ENCODE data around the gene ZNF76.
"Not testable (repeated sequence)": the region's sequence is repeated elsewhere in the genome, so short reads cannot be mapped to it uniquely, and the experiment has no call there.

Gene ZNF76

DNA sequence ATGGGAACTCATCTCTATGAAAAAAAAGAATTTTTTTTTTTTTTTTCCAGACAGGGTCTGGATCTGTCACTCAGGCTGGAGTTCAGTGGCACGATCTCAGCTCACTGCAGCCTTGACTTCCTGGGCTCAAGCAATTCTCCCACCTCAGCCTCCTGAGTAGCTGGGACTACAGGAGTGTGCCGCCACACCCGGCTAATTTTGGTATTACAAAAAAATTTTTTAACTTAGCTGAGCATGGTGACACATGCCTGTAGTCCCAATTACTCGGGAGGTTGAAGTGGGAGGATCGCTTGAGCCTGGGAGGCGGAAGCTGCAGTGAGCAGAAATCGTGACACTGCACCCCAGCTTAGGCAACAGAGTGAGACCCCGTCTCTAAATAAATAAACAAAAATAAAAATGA lies 45.6 kb downstream of the ZNF76 start:
- no peak for DNase-seq

DNA sequence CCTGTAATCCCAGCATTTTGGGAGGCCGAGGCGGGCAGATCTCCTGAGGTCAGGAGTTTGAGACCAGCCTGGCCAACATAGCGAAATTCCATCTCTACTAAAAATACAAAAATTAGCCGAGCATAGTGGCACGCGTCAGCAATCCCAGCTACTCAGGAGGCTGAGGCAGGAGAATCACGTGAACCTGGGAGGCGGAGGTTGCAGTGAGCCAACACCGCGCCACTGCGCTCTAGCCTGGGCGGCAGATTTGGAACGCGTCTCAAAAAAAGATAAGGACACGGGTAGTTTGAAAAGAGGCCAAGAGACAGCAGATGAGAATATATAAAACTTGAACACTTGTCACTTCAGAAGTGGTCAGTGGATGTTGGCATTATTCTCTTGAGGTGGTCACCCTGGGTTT lies 47.6 kb downstream of the ZNF76 start:
- DNase-seq: not testable (repeated sequence)

DNA sequence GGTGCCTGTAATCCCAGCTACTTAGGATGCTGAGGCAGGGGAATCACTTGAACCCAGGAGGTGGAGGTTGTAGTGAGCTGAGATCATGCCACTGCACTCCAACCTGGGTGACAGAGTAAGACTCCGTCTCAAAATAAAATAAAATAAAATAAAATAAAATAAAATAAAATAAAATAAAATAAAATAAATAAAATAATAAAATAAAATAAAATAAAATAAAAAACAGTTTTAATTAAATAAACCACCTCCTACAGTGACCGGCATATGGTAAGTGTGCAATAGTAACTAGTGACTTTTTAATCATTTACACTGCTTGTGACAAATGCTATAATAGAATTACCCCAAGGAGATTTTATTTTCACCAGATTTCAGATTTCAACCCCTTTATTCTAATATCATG lies 49.0 kb downstream of the ZNF76 start:
- not testable (repeated sequence) for DNase-seq

DNA sequence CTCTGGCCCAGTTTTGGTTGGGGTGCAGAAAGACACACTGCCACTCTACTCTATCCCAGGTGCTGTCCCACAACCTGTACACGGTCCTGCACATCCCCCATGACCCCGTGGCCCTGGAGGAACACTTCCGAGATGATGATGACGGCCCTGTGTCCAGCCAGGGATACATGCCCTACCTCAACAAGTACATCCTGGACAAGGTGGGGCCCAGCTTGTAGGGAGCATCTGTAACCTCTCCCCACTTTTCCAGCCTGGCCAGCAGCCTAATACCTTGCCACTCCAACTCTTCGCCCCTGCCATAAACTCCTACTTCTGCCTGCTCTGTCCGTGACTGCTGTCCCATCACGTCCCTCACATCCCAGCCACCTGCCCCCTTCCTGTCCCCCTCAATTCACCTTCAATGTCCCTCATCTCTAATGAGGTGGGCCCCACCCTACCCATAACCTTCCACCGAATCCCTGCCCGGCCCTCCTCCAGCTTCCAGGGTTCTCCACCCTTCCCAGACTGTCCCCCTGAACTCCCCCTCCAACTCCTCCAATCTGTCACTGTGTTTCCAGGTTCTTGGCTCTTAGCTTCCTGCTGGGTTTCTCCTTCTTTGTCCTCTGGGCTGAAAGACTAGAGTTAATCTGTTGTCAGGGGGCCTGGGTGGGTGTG lies 50.2 kb downstream of the ZNF76 start:
- no peak for DNase-seq

DNA sequence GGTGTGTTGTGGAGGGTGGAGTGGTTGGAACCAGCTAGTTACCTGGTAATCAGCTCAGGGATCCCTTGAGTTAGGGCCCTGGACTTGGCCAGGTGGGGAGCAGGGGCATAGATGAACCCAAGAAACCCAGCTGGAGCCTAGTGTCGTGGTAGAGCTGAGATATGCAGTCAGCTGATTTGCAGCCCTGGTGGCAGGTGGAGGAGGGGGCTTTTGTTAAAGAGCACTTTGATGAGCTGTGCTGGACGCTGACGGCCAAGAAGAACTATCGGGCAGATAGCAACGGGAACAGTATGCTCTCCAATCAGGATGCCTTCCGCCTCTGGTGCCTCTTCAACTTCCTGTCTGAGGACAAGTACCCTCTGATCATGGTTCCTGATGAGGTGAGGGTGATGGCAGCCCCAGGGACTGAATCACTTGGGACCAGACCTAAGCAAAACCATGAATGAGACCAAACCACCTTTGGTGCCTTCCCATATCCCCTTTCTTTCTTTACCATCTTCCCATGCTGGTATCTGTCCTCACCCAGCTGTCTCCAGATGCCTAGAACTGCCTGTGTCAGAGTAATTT lies 50.8 kb downstream of the ZNF76 start:
- no peak for DNase-seq

DNA sequence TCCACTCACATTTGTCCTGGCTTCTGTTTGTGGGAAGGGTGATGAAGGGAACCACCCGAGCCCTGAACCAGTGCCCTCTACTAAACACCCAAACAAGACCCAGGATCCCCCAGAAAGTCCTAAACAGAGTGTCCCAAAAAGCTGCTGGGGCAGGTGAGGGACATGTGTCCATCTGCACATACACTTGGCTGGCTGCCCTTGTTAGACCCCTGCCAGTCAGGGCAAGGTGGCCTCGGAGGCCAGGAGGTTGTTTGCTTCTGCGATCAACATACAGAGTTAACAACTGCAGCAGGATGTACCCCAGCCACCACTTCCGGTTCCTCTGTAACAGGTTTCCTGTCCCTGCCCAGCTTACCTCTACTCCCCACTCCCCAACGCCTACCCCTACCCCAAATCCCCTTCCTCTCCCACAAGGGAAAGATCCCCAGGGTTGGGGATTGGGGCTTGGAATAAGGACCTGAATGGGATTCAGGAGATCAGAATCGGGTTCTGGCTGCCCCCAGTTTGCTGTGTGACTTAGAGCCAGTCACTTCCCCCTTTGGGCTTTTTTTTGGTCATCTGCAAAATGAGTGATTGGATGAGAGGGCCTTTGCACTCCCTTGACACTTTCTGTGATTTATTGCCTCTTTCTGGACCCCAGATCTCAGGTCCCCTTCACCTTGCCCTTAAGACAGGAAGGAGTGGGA lies 52.0 kb downstream of the ZNF76 start:
- DNase-seq: no peak

DNA sequence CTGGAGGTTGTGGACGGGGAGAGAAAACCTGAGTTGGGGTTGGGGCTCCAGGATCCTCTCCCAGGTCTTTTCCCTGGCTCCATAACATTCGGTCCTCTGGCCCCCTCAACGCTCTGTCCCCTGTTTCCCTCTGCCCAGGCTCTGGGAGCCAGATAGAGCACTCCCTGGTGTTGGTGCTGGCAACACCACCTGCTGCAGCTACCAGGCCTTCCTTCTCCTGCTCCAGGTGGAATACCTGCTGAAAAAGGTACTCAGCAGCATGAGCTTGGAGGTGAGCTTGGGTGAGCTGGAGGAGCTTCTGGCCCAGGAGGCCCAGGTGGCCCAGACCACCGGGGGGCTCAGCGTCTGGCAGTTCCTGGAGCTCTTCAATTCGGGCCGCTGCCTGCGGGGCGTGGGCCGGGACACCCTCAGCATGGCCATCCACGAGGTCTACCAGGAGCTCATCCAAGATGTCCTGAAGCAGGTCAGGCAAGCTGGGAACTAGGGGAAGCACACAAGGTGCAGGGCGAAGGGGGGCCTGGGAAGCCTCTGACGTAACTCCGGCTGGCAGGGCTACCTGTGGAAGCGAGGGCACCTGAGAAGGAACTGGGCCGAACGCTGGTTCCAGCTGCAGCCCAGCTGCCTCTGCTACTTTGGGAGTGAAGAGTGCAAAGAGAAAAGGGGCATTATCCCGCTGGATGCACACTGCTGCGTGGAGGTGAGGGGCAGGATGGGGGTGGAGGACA lies 52.7 kb downstream of the ZNF76 start:
- DNase-seq: no peak

DNA sequence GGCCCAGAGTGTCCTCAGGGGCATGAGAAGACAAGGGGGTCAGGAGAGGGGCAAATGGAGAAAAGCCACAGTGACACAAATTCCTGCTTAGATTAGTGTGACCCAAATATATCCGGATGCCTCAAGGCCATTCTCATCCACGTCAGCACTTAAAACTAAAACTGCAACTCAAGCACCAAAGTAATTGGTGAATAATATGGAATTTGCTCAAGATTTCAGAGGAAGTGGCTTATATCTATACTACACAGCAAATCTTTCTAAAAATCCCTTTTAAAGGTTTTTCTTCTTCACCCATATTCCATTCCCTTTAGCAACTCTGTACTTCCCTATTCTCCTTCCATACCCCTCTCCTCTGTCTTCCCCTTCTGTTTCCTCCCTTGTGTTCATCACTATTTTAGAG lies 53.3 kb downstream of the ZNF76 start:
- no peak for DNase-seq

DNA sequence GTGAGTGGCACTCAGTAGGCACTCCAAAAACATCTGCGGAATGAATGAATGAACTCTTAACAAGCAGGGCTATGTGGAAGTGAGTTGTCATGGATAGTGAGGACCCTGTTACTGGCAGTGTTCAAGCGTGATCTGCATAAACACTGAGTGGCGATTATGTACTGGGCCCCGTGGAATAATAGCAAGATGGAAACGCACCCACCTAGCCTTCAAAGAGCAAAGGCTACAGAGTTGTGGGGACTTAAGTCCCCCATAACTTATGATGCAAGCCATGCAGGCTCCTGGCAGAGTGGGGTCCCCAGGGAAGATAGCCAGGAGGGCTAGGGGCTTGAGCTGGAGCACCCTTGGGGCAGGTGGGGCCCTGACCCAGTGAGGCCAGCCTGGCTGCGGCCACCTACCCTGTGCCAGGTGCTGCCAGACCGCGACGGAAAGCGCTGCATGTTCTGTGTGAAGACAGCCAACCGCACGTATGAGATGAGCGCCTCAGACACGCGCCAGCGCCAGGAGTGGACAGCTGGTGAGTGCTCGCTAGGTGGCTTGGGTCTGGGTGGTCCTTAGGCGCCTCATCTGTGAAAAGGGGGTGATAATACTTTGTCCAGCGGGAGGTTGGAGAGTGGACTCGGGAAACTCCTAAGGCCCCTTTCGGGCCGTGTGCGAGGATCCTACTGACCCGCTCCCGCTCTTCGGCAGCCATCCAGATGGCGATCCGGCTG lies 58.1 kb downstream of the ZNF76 start:
- DNase-seq: no peak

DNA sequence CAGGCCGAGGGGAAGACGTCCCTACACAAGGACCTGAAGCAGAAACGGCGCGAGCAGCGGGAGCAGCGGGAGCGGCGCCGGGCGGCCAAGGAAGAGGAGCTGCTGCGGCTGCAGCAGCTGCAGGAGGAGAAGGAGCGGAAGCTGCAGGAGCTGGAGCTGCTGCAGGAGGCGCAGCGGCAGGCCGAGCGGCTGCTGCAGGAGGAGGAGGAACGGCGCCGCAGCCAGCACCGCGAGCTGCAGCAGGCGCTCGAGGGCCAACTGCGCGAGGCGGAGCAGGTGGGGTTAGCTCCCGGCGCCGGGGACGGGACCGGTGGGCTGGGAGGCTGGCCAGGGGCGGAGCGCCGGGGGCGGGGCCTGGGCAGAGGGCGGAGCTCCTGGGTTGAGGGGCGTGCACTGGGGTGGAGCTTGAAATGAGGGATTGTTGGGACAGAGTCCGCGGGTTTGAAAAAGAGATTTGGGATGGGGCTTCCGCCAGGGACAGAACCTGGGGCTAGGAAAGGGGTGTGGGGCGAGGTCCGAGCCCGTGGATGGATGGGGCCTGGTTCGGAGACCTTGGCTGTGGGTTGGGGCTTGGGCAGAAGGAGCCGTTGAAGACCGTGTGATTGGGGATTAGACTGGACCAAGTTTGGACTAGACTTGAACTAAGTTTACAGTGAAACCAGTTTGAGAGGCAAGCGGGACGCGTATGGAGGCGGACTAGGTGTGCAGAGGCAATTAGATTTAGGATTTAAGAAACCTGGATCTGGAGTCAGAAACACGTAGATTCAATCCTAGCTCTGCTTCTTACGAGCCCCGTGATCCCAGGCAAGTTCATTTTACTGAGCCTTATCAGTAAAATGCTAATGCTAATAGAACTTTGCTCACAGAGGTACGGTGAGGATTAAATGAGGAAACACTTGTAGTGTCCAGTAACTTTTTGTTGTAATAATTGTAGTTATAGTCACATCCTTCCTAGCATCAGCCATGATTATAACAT lies 58.9 kb downstream of the ZNF76 start:
- peak; percentile 36 for DNase-seq

DNA sequence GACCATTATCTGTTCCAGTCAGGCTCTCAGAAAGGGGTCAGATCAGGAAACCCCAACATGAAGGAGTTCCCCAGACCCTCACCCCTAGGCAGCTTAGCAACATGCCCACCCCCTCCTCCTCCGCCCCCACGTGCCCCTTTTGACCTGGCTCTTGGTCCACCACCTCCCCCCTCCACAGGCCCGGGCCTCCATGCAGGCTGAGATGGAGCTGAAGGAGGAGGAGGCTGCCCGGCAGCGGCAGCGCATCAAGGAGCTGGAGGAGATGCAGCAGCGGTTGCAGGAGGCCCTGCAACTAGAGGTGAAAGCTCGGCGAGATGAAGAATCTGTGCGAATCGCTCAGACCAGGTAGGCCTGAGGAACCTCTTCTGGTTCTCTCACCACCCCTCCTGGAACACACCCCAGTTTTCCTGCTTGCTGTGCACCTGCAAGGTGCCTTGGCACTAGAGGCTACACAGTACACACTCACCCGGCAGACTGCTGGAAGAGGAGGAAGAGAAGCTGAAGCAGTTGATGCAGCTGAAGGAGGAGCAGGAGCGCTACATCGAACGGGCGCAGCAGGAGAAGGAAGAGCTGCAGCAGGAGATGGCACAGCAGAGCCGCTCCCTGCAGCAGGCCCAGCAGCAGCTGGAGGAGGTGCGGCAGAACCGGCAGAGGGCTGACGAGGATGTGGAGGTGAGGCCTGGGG lies 60.0 kb downstream of the ZNF76 start:
- DNase-seq: no peak

DNA sequence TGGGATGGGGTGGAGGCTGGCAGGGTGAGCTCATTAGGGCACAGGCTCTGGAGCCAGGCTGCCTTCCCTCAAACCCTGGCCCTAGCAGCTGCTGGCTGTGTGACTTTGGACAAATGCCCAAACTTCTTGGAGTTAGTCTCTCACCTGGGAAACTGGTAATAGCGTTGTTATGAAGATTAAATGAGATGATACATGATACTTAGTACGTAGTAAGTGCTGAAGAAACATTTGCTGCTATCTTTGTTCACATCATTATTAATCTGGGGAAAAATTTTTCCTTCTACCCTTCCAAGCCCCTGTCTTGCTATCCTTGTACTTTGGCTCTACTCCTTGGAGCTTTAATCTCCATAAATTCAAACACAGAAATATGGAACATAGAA lies 60.5 kb downstream of the ZNF76 start:
- no peak for DNase-seq

DNA sequence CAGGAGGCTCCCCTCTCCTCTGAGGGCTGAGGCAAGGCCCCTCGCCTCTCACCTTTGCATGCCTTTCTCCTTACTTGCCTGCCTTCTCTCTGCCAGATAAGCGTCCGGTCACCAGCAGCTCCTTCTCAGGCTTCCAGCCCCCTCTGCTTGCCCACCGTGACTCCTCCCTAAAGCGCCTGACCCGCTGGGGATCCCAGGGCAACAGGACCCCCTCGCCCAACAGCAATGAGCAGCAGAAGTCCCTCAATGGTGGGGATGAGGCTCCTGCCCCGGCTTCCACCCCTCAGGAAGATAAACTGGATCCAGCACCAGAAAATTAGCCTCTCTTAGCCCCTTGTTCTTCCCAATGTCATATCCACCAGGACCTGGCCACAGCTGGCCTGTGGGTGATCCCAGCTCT lies 61.6 kb downstream of the ZNF76 start:
- no peak for DNase-seq

DNA sequence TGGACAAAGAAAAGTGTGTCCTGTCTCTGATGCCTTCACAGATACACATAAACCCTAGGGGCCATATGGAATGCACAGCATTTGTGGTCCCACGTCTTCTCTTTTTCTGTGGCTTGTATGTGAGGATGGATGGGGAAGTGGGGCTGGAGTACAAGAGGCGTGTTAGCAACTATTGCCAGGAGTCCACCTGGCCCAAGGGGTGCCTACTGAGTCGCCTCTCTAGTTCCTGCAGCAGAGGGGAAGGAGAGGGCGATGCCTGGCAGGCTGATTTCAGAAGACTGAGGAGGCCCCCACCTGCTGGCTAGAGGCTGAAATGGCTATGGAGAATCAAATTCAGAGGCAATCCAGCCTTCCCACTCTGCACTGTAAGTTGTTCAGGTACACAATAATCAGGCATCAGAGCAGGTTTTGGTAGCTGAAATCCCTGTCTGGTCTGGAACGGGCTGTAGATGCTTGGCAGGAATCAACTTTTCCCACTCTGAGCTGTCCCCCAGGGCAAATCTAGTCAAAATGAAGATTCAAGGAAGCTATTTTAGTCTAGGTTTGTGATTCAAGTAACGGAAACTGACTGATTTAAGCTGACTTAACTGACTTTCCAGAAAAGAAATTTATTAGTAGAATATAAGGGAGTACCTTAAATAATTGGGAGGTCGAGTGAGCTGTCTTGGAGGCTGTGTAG lies 68.0 kb downstream of the ZNF76 start:
- no peak for DNase-seq

DNA sequence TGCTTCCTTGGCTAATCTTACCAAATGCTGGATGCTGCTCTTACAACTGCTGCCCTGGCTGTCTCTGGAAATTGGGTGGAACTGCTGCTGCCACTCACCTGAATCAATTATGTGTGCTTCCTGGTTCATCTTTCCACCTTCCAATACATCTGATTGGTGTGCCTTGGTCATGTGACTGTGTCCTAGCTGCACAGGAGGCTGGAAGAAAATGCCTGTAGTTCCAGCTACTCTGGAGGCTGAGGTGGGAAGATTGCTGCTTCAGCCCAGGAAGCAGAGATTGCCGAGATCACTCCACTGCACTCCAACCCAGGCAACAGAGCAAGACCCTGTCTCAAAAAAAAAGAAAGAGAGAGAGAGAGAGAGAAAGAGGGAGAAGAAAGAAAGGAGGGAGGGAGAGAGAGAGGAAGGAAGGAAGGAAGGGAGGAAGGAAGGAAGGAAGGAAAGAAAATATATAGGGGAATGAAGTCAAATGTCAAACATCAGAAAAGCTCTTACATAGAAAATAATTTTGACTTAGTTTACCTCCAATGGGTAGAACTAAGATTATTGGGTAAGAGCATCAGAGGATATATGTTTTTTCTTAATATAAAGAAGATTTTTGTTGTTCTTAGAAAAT lies 68.7 kb downstream of the ZNF76 start:
- no peak for DNase-seq

DNA sequence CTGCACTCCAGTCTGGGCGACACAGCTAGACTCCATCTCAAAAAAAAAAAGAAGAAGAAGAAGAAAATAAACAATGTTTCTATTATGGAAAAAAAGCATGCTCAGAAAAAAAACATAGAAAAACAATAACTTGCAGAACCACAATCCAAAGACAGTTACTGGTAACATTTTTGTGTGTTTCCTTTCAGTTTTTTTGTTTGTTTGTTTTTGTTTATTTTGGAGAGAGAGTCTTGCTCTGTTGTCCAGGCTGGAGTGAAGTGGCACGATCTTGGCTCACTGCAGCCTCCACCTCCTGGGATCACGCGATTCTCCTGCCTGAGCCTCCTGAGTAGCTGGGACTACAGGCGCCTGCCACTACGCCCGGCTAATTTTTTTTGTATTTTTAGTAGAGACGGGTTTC lies 69.4 kb downstream of the ZNF76 start:
- not testable (repeated sequence) for DNase-seq

DNA sequence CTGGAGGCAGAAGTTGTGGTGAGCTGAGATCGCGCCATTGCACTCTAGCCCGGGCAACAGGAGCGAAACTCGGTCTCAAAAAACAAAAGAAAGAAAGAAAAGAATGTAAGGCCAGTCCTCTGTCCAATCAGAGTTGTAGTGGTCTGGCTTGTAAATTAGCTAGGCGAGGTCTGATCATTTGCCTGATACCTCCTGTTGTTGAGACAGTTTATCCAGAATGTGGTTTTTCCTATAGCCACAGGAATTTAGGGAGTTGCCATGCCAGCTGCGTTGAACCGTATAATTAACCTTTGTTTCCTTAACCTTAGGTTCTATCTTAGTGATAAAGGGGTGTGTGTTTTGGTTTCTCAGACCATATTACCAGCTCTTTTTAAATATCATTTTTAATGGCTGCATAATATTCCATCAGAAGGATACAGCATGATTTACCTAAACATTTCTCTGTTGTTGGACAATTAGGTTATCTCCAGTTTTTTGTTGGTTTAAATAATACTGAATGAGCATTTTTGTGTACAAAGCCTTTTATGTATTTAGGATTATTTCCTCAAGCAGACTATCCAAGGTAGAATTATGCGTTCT lies 71.1 kb downstream of the ZNF76 start:
- no peak for DNase-seq

DNA sequence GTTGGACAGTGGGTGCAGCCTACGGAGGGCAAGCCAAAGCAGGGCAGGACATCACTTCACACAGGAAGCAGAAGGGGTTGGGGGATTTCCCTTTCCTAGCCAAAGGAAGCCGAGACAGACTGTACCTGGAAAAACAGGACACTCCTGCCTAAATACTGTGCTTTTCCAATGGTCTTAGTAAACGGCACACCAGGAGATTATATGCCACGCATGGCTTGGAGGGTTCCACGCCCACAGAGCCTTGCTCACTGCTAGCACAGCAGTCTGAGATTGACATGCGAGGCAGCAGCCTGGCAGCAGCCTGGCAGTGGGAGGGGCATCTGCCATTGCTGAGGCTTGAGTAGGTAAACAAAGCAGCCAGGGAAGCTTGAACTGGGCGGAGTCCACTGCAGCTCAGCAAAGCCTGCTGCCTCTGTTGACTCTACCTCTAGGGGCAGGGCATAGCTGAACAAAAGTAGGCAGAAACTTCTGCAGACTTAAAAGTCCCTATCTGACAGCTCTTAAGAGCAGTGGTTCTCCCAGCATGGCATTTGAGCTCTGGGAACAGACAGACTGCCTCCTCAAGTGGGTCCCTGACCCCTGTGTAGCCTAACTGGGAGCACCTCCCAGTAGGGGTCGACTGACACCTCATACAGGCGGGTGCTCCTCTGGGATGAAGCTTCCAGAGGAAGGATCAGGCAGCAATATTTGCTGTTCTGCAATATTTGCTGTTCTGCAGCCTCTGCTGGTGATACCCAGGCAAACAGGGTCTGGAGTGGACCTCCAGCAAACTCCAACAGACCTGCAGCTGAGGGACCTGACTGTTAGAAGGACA lies 72.7 kb downstream of the ZNF76 start:
- DNase-seq: peak; percentile 46

DNA sequence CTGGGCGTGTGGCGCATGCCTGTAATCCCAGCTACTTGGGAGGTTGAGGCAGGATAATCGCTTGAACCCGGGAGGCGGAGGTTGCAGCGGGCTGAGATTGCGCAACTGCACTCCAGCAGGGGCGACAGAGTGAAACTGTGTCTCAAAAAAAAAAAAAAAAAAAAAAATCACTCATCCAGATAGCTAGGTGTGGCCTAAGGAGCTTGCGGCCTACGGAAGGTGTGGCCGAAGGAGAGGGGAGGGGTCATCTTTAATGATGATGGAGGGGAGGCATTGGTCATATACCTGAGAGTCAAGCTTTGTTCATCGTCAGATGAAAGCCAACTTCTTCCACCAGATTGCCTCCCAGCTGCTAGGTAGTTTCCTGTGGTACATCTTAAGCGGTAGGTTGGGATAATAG lies 82.0 kb downstream of the ZNF76 start:
- no peak for DNase-seq

Measured in NCI-H1048 (cell line).